Urinary bladder (tissue), 4 donors: Measurements from ENCODE around the gene SH3PXD2A. TPM values are rescaled to one million over a fixed set of nuclear protein-coding genes. Genes with fewer than 3 reads are reported as not detected.

ENCODE experiments used
- DNase-seq: peaks from one replicate; pipeline ENCODE4 v3.0.0-alpha.2; 2015; ENCODE audit errors: extremely low spot score
- H3K27ac ChIP-seq: one replicate; pipeline ENCODE4 v1.5.1; 2013; ENCODE audit warnings: low read depth, mild to moderate bottlenecking, moderate library complexity
- H3K36me3 ChIP-seq: one replicate; pipeline ENCODE4 v1.6.1; 2013; ENCODE audit warnings: mild to moderate bottlenecking, moderate library complexity; ENCODE audit not compliant: insufficient read depth
- H3K4me1 ChIP-seq: one replicate; pipeline ENCODE4 v1.6.1; 2013; ENCODE audit warnings: mild to moderate bottlenecking, moderate library complexity; ENCODE audit not compliant: insufficient read depth
- H3K4me3 ChIP-seq: one replicate; pipeline ENCODE4 v1.5.1; 2013; ENCODE audit warnings: low read depth, low read length
- WGBS: extraction: QIAGEN DNeasy Blood & Tissue Kit; methylation state at CpG from one replicate; pipeline ENCODE4 v1.1.7; 2013; 5-methylcytosine and 5-hydroxymethylcytosine counted together
- polyA plus RNA-seq: library from polyadenylated mRNA; stranded (reverse); fragments of 200-250 nt; gene quantifications from one replicate; pipeline ENCODE4 v1.2.3, GENCODE V29; 2013
- total RNA-seq: library from RNA; depleted of rRNA; stranded (reverse); fragments of >200 nt; gene quantifications from one replicate; pipeline ENCODE4 v1.2.3, GENCODE V29; 2014
- donor health status: healthy with polysubstance abuse.
- donor health status: healthy.

Gene SH3PXD2A
- total and polyA plus RNA-seq, 2 donors, result 29.6 to 56.9 TPM

DNA sequence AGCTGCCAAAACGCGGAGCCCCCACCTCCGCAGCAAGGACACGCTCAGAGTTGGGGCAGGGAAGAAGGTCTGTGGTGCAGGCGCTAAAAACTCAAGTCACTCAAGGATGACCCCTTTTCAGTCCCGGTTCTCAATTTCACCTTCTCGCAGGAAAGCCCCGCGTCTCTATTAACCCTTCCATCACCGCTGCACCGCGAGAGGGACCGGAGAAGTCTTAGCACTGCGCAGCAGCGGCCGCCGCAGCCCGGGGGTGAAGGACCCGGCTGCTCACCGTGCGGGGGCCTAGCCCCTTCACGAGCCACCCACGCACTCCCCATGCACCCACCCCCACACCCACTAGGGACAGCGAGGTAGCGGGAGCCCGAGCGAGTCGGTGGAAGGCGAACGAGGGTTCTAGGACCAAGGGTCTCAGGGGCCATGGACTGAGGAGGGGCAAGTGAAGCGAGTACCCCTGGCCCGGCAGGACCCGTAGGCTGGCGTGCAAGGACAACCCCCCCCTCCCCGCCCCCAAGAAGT, 162.9 kb downstream of the SH3PXD2A start:
- H3K36me3 ChIP-seq, result no peaks in the 10 kb centered on the region
- no peak for DNase-seq
- no peaks in the 10 kb centered on the region for H3K4me1 ChIP-seq
- WGBS, result 25% methylated on average over 35 of the region's 35 CpGs
- H3K4me3 ChIP-seq, result peak overlapping the region; percentile 37
- no peak overlapping the region for H3K27ac ChIP-seq

GRCh38 chr10:103691723-103692435, 163.5 kb downstream of the SH3PXD2A start:
- Histone ChIP-seq H3K36me3 (no peaks in the 10 kb centered on the region), H3K27ac (no peak overlapping the region), H3K4me1 (no peaks in the 10 kb centered on the region), H3K4me3 (no peak overlapping the region)
- no peak for DNase-seq
- WGBS, result 47% methylated on average over 17 of the region's 17 CpGs

GRCh38 chr10:103691267-103691666, 164.1 kb downstream of the SH3PXD2A start:
- DNase-seq, result no peak
- Histone ChIP-seq H3K4me1 (no peaks in the 10 kb centered on the region), H3K4me3 (no peak overlapping the region), H3K27ac (no peak overlapping the region), H3K36me3 (no peaks in the 10 kb centered on the region)
- 79% methylated on average over 4 of the region's 4 CpGs for WGBS

- H3K4me1 ChIP-seq, result no peaks in the 10 kb centered on the region
- 60% methylated on average over 2 of the region's 2 CpGs for WGBS
- no peak overlapping the region for H3K27ac ChIP-seq
- H3K36me3 ChIP-seq, result no peaks in the 10 kb centered on the region
- no peak for DNase-seq
- no peak overlapping the region for H3K4me3 ChIP-seq
Measured at GRCh38 chr10:103690281-103690680, 165.1 kb downstream of the SH3PXD2A start.

GRCh38 chr10:103688491-103688890, 166.9 kb downstream of the SH3PXD2A start:
- WGBS, result 73% methylated on average over 4 of the region's 4 CpGs
- DNase-seq, result no peak
- Histone ChIP-seq H3K4me1 (no peaks in the 10 kb centered on the region), H3K27ac (no peak overlapping the region), H3K36me3 (no peaks in the 10 kb centered on the region), H3K4me3 (no peak overlapping the region)

GRCh38 chr10:103687718-103688117, 167.7 kb downstream of the SH3PXD2A start:
- 95% methylated on average over 5 of the region's 5 CpGs for WGBS
- H3K27ac ChIP-seq, result no peak overlapping the region
- no peak overlapping the region for H3K4me3 ChIP-seq
- no peaks in the 10 kb centered on the region for H3K4me1 ChIP-seq
- no peaks in the 10 kb centered on the region for H3K36me3 ChIP-seq
- DNase-seq, result no peak

DNA sequence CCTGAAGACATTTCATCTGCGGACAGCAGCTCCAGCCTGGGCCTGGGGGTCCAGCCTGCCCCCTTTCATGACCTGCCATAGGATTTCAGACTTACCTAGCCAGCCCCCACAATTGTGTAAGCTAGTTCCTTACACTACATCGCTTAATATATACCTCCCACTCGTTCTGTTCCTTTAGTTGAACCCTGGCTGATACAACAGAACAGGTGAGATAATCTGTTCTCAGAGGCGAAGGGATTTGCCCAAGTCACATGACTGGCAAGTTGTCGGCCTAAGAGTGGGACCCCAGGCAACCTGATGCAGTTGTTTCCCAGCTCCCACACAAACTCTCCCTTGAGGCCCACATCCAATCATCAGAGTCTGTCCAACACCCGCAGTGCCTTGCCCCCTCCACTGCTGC, 168.2 kb downstream of the SH3PXD2A start:
- no peak overlapping the region for H3K27ac ChIP-seq
- no peak for DNase-seq
- H3K4me1 ChIP-seq, result no peaks in the 10 kb centered on the region
- H3K4me3 ChIP-seq, result no peak overlapping the region
- WGBS, result 87% methylated on average over 6 of the region's 6 CpGs
- H3K36me3 ChIP-seq, result no peaks in the 10 kb centered on the region

DNA sequence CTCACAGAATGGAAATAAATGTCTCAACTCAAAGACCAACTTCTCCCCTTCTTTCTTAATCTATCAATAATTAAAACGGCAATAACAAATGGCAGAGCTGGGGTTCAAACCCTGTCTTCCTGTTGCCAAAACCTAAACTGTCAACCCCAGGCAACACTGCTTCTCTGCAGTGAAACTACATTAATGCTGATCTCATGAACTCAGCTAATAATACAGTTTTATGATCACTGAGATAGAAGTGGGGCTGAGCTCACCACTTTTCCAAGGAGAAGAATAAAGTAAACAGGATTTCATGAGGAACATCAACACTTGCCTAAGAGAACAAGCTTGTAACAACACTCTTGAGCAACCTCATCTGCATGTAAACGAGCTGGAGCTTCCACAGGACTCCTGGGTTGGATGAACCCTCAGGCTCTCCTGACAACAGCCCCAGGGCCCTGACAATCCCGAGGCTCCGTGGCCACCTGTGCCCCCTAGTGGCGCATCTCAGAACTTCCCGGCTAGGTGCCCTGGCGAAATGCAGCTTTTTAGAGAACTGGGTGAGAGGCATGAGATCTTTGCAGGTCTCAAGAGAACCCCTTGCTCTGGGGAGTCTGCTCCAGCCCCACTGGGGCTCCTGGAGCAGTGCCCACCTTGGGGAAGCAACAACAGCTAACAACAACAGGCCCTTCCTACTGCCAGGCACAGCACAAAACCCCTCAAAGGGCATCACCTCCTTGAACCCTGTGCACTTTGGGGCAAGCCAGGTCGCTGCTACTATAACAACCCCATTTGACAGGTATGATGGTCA, 169.3 kb downstream of the SH3PXD2A start:
- H3K27ac ChIP-seq, result peak overlapping the region; percentile 75
- 16% methylated on average over 8 of the region's 8 CpGs for WGBS
- DNase-seq, result peak; percentile 45
- no peaks in the 10 kb centered on the region for H3K4me1 ChIP-seq
- no peaks in the 10 kb centered on the region for H3K36me3 ChIP-seq
- no peak overlapping the region for H3K4me3 ChIP-seq

- DNase-seq, result no peak
- Histone ChIP-seq H3K27ac (no peak overlapping the region), H3K4me3 (no peak overlapping the region), H3K36me3 (no peaks in the 10 kb centered on the region), H3K4me1 (no peaks in the 10 kb centered on the region)
- WGBS, result 82% methylated on average over 4 of the region's 4 CpGs
Measured at GRCh38 chr10:103683851-103684250, 171.5 kb downstream of the SH3PXD2A start.

DNA sequence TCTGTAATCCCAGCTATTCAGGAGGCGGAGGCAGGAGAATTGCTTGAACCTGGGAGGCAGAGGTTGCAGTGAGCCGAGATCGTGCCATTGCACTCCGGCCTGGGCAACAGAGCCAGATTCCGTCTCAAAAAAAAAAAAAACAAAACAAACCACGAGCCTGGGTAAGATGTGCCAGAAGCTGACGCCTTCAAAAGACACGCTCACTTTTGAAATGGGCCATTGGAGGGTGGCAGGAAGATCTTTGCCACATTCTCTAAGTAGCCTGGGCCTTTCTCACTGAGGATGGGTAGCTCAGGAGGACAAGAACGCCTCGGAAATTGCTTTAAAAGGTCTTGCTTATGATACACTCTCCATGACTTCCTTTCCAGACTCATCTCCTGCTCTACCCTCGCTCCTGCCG, 172.7 kb downstream of the SH3PXD2A start:
- H3K36me3 ChIP-seq, result no peaks in the 10 kb centered on the region
- no peak for DNase-seq
- H3K4me3 ChIP-seq, result no peak overlapping the region
- 85% methylated on average over 12 of the region's 12 CpGs for WGBS
- H3K27ac ChIP-seq, result no peak overlapping the region
- H3K4me1 ChIP-seq, result no peaks in the 10 kb centered on the region

- no peaks in the 10 kb centered on the region for H3K36me3 ChIP-seq
- DNase-seq, result no peak
- 92% methylated on average over 29 of the region's 29 CpGs for WGBS
- no peak overlapping the region for H3K27ac ChIP-seq
- no peaks in the 10 kb centered on the region for H3K4me1 ChIP-seq
- no peak overlapping the region for H3K4me3 ChIP-seq
Measured at GRCh38 chr10:103681617-103682399, 173.6 kb downstream of the SH3PXD2A start.

GRCh38 chr10:103680869-103681236, 174.5 kb downstream of the SH3PXD2A start:
- H3K4me1 ChIP-seq, result no peaks in the 10 kb centered on the region
- H3K27ac ChIP-seq, result no peak overlapping the region

GRCh38 chr10:103679096-103679790, 176.1 kb downstream of the SH3PXD2A start:
- Histone ChIP-seq H3K27ac (no peak overlapping the region), H3K4me3 (no peak overlapping the region), H3K4me1 (no peaks in the 10 kb centered on the region), H3K36me3 (no peaks in the 10 kb centered on the region)
- WGBS, result 89% methylated on average over 4 of the region's 4 CpGs
- no peak for DNase-seq

More at GRCh38 chr10:103680869-103681236, 174.5 kb downstream of the SH3PXD2A start:
- H3K36me3 ChIP-seq, result no peaks in the 10 kb centered on the region
- DNase-seq, result no peak
- no peak overlapping the region for H3K4me3 ChIP-seq
- WGBS, result 80% methylated on average over 6 of the region's 6 CpGs
